GM19043 (cell line): ENCODE results near the gene PARK7.
A peak's percentile ranks its signal among the peaks of the same experiment; 100 is the strongest.

ENCODE experiments used
- ATAC-seq: cut with Tn5 transposase; IDR thresholded peaks from one replicate; pipeline ENCODE4 v1.9.1; 2021; ENCODE audit warnings: low read depth; ENCODE audit not compliant: unreplicated experiment

PARK7 gene

GRCh38 chr1:8021676-8022266 lies 60.3 kb downstream of the PARK7 start:
- ATAC-seq: no peak

GRCh38 chr1:8022395-8023286 lies 61.1 kb downstream of the PARK7 start:
- ATAC-seq: no peak

GRCh38 chr1:8023287-8023994 lies 61.9 kb downstream of the PARK7 start:
- ATAC-seq: no peak

DNA sequence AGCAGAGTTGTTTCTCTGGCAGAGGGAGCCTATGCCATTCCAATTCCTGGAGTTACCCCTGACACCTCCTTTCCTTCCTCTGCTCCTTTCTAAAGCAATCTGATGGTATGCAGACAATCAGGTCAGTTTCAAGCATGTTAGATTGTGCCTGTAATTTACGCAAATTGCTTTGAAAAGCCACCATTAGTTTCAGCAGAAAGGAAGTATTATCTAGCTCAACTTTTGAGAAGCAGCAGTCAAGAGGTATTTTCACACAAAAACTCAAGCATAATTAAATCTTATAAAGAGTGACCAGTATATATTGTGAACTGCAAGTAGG lies 62.4 kb downstream of the PARK7 start:
- ATAC-seq: no peak

GRCh38 chr1:8024329-8024728 lies 62.8 kb downstream of the PARK7 start:
- no peak for ATAC-seq

- no peak for ATAC-seq
Measured at GRCh38 chr1:8025061-8025670, 63.7 kb downstream of the PARK7 start.

GRCh38 chr1:8025671-8026144 lies 64.2 kb downstream of the PARK7 start:
- ATAC-seq: no peak

DNA sequence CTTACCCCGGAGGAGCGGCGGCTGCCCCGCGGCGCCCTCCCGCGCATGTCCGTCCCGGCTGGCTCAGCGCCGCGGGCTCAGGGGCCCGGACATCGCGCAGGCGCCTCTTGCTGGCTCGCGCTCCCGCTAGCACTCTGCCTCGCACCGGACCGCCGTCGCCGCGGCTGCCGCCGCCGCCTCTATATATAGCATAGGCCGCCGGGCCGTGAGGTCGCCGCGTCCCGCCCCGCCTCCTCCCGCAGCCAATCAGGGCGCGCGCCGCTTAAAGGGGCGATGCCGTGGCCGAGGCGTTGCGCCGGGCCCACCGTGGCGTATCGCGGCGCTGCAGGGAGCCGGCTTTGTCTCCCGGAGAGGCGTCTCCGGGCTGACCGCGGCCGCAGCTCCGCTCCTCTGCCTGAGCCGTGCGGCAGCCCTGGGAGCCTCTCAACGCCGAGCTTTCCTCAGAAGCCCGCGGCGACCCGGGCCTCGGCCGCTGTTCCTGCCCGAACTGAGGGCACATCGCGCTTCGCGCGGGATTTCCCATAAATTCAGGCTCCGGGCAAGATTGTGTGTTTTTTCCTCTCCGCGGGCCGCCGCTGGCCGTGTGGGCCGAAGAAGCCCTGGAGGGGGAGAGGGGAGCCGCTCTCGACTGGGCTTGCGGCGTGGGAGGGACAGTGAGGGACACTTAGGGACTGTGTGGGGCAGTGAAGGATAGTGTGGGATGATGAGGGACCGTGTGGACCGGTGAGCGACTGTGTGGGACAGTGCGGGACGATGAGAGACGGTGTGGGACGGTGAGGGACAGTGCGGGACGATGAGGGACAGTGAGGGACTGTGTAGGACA lies 64.9 kb downstream of the PARK7 start, which contains the start of gene ERRFI1:
Gene ERRFI1, minus strand, starts transcription at position 157 of the 823 bp plus-strand sequence. CDS start 10,690 bp downstream, outside the sequence.
- peak; percentile 86 for ATAC-seq

- ATAC-seq: no peak
Measured at GRCh38 chr1:8026976-8027747, 65.7 kb downstream of the PARK7 start.

DNA sequence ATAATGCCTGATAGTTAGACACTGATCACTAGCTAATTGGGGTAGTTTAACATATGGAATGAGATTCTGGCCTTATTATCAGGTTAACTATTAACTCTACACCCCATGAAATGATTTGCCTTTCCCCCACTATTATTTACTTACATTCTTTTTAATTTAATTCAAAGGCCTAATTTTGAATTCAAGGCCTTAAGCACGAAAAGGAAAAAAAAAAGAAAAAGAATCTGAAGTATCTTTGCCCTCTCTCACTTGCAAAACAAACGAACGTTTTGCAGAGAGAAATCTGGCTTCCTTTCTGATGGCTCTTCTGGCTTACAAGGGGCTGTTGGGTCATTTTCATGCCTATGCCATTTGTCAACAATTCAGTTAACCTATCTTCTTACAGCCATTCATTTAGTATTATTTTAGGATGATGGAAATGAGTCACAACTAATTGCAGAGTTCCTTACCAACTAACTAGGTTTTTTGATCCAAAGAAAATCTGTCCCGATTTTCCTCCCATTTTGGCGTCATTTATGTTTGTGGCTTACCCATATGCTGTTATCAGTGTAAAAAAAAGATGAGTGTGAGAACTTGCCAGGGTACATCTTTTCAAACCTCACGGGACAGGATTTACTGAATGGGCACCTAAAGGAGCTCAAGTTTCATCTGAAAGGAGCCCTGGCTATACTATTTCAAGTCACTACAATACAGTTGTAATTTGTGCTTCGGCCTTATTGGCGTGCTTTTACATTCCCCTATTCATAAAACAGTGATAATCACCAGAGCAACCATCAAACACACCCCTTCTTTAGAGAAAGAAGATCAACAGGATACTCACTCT lies 66.4 kb downstream of the PARK7 start:
- no peak for ATAC-seq

GRCh38 chr1:8028571-8028910 lies 67.0 kb downstream of the PARK7 start:
- no peak for ATAC-seq

- no peak for ATAC-seq
Measured at GRCh38 chr1:8031176-8031785, 69.8 kb downstream of the PARK7 start.

DNA sequence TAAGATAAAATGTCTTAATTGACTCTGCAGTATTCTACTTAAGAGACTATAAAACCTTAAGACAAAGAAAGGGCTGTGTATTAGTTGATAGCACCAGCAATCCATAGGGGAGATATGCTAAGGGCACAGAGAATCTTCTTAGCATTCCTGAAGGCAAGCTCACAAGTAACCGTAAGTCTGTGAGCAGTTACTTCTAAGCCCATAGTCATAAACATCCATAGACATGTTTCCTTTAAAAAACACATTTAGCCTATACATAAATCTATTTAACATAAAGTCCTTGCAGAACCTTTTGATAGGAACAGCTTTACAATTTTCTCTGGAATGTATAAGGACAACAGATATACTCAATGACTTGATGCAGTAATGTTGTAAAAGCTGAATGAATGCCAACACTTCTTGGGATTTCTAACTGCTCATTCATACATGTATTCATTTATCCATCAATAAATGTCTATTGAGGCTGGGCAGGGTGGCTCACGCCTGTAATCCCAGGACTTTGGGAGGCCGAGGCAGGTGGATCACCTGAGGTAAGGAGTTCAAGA lies 70.9 kb downstream of the PARK7 start:
- ATAC-seq: no peak

- ATAC-seq: no peak
Measured at GRCh38 chr1:8033322-8033721, 71.8 kb downstream of the PARK7 start.
